ENCODE measurements around the gene INPP5A.

The INPP5A gene

DNA sequence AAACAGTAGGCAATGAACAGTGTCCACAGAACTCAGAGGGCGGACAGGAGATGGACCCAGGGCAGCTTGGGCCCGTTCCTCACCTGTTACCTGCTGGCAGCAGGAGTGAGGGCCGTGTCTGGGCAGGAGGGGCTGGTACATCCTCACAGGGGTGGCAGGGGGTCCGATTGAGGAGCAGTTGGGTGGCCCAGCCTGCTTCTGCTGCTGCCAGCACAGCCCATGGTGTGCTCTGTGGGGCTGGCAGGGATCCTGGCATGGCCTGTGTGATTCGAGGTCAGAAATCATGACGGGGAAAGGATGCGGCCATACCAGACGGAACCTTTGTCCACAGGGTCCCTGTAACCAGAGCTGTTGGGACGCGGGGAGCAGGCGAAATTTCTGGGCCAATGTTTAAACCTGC is 49.6 kb downstream of the INPP5A start:
- H3K4me1 Mint-ChIP-seq: peaks cover 39% of the 10 kb centered on the region
- TF ChIP-seq, protein P1, sequence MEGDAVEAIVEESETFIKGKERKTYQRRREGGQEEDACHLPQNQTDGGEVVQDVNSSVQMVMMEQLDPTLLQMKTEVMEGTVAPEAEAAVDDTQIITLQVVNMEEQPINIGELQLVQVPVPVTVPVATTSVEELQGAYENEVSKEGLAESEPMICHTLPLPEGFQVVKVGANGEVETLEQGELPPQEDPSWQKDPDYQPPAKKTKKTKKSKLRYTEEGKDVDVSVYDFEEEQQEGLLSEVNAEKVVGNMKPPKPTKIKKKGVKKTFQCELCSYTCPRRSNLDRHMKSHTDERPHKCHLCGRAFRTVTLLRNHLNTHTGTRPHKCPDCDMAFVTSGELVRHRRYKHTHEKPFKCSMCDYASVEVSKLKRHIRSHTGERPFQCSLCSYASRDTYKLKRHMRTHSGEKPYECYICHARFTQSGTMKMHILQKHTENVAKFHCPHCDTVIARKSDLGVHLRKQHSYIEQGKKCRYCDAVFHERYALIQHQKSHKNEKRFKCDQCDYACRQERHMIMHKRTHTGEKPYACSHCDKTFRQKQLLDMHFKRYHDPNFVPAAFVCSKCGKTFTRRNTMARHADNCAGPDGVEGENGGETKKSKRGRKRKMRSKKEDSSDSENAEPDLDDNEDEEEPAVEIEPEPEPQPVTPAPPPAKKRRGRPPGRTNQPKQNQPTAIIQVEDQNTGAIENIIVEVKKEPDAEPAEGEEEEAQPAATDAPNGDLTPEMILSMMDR (IDR thresholded peaks at IDR 0.05; ENCODE audit: unreplicated experiment in 3 of 3): no peak
- H3K27ac Mint-ChIP-seq: peak overlapping the region; percentile 36 to 66 (median 65)
- no peak overlapping the region for H3K4me3 Mint-ChIP-seq
- no peaks in the 10 kb centered on the region for H3K9me3 Mint-ChIP-seq
- peaks cover 8% of the 10 kb centered on the region for H3K36me3 Mint-ChIP-seq (ENCODE audit: low read depth)
- H3K27me3 Mint-ChIP-seq (ENCODE audit: low read depth): no peaks in the 10 kb centered on the region

- H3K4me1 Mint-ChIP-seq: peaks cover 33% of the 10 kb centered on the region
- no peaks in the 10 kb centered on the region for H3K9me3 Mint-ChIP-seq
- H3K27me3 Mint-ChIP-seq (ENCODE audit: low read depth): no peaks in the 10 kb centered on the region
- TF ChIP-seq, protein P1 (IDR thresholded peaks at IDR 0.05; ENCODE audit: unreplicated experiment in 3 of 3): no peak
- peak overlapping the region in 2 of 3 experiments; percentile 45 to 56 for H3K4me3 Mint-ChIP-seq
- peaks cover 8% of the 10 kb centered on the region for H3K36me3 Mint-ChIP-seq (ENCODE audit: low read depth)
- H3K27ac Mint-ChIP-seq: peak overlapping the region; percentile 94 to 98 (median 97)
These were observed 50.9 kb downstream of the INPP5A start for GRCh38 chr10:132588301-132589013.

DNA sequence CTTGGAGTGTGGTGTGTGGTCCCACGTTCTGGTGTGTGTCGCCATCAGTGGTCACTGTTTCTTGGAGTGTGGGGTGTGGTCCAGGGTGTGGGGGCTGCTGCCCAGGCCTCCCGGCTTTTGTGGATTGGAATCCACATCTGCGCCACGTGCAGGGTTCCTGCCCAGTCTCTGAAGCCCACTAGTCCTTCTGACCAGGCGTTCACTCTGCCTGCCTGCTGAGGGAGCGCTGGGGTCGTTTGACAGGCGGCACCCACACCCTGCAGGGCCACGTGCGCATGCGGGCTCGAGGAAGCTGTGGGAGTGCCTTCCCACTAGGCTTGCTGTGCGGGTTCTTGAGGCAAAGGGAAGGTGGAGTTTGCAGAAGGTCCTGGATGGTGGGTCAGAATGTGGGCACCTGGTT is 51.4 kb downstream of the INPP5A start:
- TF ChIP-seq, protein P1 (IDR thresholded peaks at IDR 0.05; ENCODE audit: unreplicated experiment in 3 of 3): no peak
- H3K4me1 Mint-ChIP-seq: peaks cover 37% of the 10 kb centered on the region
- H3K9me3 Mint-ChIP-seq: no peaks in the 10 kb centered on the region
- peaks cover 8% of the 10 kb centered on the region for H3K36me3 Mint-ChIP-seq (ENCODE audit: low read depth)
- no peaks in the 10 kb centered on the region for H3K27me3 Mint-ChIP-seq (ENCODE audit: low read depth)
- no peak overlapping the region for H3K4me3 Mint-ChIP-seq
- H3K27ac Mint-ChIP-seq: peak overlapping the region; percentile 94 to 98 (median 97)

DNA sequence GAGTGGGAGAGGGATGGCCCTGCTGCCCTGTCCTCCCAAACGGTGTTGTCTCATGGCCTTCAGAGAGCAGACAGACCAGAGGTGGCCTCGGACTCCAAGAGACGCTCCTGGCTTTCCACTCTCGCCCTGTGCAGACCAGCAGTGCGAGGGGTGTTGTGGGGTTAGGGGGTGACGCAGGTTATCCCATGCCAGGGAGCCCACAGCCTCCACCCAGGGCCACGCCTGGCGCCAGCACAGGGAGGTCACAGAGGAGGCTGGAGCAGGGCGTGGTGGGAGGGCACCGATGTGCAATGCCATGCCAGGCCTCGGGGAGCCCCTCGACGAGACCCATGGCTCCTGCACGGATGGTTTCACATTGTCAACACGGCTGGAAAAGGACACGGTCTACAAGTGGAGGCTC is 52.1 kb downstream of the INPP5A start:
- H3K4me1 Mint-ChIP-seq: peaks cover 41% of the 10 kb centered on the region
- no peak overlapping the region for H3K4me3 Mint-ChIP-seq
- no peaks in the 10 kb centered on the region for H3K27me3 Mint-ChIP-seq (ENCODE audit: low read depth)
- TF ChIP-seq, protein P1 (IDR thresholded peaks at IDR 0.05; ENCODE audit: unreplicated experiment in 3 of 3): no peak
- H3K27ac Mint-ChIP-seq: no peak overlapping the region
- H3K36me3 Mint-ChIP-seq (ENCODE audit: low read depth): peaks cover 8% of the 10 kb centered on the region
- no peaks in the 10 kb centered on the region for H3K9me3 Mint-ChIP-seq

DNA sequence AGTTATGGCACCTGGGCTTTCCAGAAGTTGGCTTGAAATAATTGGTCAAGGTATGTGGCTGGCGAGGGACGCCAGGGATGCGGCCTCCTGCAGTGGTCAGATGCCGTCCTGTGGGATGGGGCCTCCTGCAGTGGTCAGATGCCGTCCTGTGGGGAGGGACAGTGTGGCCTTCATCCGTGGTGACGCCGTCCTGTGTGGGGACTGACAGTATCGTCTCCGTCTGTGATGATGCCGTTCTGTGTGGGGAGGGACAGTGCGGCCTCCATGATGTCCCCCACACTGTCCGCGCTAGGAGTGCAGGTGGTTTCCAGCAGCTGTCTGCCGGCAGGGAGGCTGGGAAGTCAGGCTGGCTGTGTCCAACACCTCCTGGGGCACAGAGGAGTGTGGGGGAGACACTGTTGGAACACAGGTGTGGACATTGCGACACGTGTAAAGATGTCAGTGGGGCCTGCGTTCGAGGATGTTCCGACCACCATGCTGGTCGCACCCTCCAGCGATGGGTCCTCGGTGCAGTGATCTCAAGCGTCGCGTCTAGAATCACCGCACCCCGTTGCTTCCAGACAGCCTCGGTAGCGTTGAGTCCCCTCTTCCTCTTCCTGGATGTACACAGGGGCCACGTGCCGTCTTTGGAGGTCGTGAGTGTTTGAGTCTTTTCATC is 52.6 kb downstream of the INPP5A start:
- Mint-ChIP-seq H3K27me3 (ENCODE audit: low read depth) (no peaks in the 10 kb centered on the region), H3K4me3 (no peak overlapping the region)

More for the DNA sequence above, 52.6 kb downstream of the INPP5A start:
- H3K4me1 Mint-ChIP-seq: peaks cover 41% of the 10 kb centered on the region
- no peaks in the 10 kb centered on the region for H3K9me3 Mint-ChIP-seq
- TF ChIP-seq, protein P1 (IDR thresholded peaks at IDR 0.05; ENCODE audit: unreplicated experiment in 3 of 3): no peak
- H3K36me3 Mint-ChIP-seq (ENCODE audit: low read depth): peaks cover 8% of the 10 kb centered on the region
- peak overlapping the region in 1 of 3 experiments; percentile 39 for H3K27ac Mint-ChIP-seq

All from nephron (organoid).